ENCODE results near the gene HS2ST1. TPM values are rescaled to one million over a fixed set of nuclear protein-coding genes. Genes with fewer than 3 reads are reported as not detected.

HS2ST1 gene
- polyA plus RNA-seq, 2 of the 4 experiments (the other 2 are of a cell fraction), result 15.7 to 26.7 TPM

- TF ChIP-seq POLR2AphosphoS2 (conservative IDR thresholded peaks at IDR 0.05; ENCODE audit: low read length), result no peak
- TF ChIP-seq HES2 (IDR thresholded peaks at IDR 0.05), result no peak
- no peak for TF ChIP-seq HOXB13 (CRISPR knock-in tag; IDR thresholded peaks at IDR 0.05; ENCODE audit: low read depth)
- TF ChIP-seq KDM1A (IDR thresholded peaks at IDR 0.05; ENCODE audit: low read depth), result no peak
- no peak for TF ChIP-seq MAX (IDR thresholded peaks at IDR 0.05)
- TF ChIP-seq TP53 (CRISPR knock-in tag; IDR thresholded peaks at IDR 0.05), result no peak
- TF ChIP-seq RAD21 (conservative IDR thresholded peaks at IDR 0.05 in 1 of 2, IDR thresholded peaks at IDR 0.05 in 1 of 2), result no peak
- TF ChIP-seq NFE2L2 (conservative IDR thresholded peaks at IDR 0.05; ENCODE audit: low read length), result no peak
- no peak for TF ChIP-seq FOSL2 (IDR thresholded peaks at IDR 0.05)
- TF ChIP-seq FOSL2 (CRISPR knock-in tag; IDR thresholded peaks at IDR 0.05), result no peak
- no peak for TF ChIP-seq EHMT2 (IDR thresholded peaks at IDR 0.05; ENCODE audit: low read depth)
- no peak for TF ChIP-seq ESRRA (IDR thresholded peaks at IDR 0.05; ENCODE audit: borderline replicate concordance, low read length)
- TF ChIP-seq ZFP36 (IDR thresholded peaks at IDR 0.05; ENCODE audit: borderline replicate concordance, partially characterized antibody), result no peak
- ATAC-seq (no peak), FAIRE-seq (no peak), DNase-seq (ENCODE audit: low read depth in 1 of 2, low spot score in 1 of 2) (no peak)
- POLR2A ChIA-PET, result no interaction called here
- no peak overlapping the region for H3K4me3 ChIP-seq
- no peak overlapping the region for H3K27ac ChIP-seq
- CTCF ChIA-PET, result interaction anchor here (1.1 to 2.2 kb wide), 3 partner anchors 9 to 14 kb away, joined by 3 to 5 read pairs (median 3); no protein-coding TSS in a partner anchor
- H3K9me3 ChIP-seq, result no peaks in the 10 kb centered on the region
- no peaks in the 10 kb centered on the region for H3K4me1 ChIP-seq
- no peak overlapping the region for H3K4me2 ChIP-seq
- 100% methylated on average over 1 of the region's 1 CpG for WGBS (ENCODE audit: missing lambda C conversion rate)
Measured at GRCh38 chr1:87122243-87122642, 207.8 kb downstream of the HS2ST1 start.

- Histone ChIP-seq H3K27ac (no peak overlapping the region), H3K9me3 (no peaks in the 10 kb centered on the region), H3K4me3 (no peak overlapping the region), H3K4me1 (no peaks in the 10 kb centered on the region), H3K4me2 (no peak overlapping the region)
- ChIA-PET POLR2A (no interaction called here), CTCF (no interaction called here)
- TF ChIP-seq NPAS2 (CRISPR knock-in tag; IDR thresholded peaks at IDR 0.05; ENCODE audit: borderline replicate concordance) (no peak), HES2 (IDR thresholded peaks at IDR 0.05) (no peak), TFCP2L1 (CRISPR knock-in tag; IDR thresholded peaks at IDR 0.05) (no peak), CHD2 (IDR thresholded peaks at IDR 0.05; ENCODE audit: low read length, partially characterized antibody) (no peak), USF2 (IDR thresholded peaks at IDR 0.05) (no peak), ZC3H11A (IDR thresholded peaks at IDR 0.05) (no peak), KDM1A (IDR thresholded peaks at IDR 0.05; ENCODE audit: low read depth) (no peak), CEBPB (IDR thresholded peaks at IDR 0.05) (no peak), CTCF (IDR thresholded peaks at IDR 0.05) (no peak), POLR2A (IDR thresholded peaks at IDR 0.05; ENCODE audit: low read length) (no peak), E2F6 (IDR thresholded peaks at IDR 0.05; ENCODE audit: borderline replicate concordance, low read depth) (no peak), REST (IDR thresholded peaks at IDR 0.05) (no peak), ZSCAN20 (CRISPR knock-in tag; IDR thresholded peaks at IDR 0.05) (no peak), RFX5 (IDR thresholded peaks at IDR 0.05) (no peak), ZNF302 (CRISPR knock-in tag; IDR thresholded peaks at IDR 0.05) (no peak), PBX3 (IDR thresholded peaks at IDR 0.05) (no peak)
- FAIRE-seq, result no peak
- DNase-seq (ENCODE audit: low read depth in 1 of 2, low spot score in 1 of 2), result no peak
- ATAC-seq, result no peak
- 48% methylated on average over 6 of the region's 6 CpGs for WGBS (ENCODE audit: missing lambda C conversion rate)
Measured at GRCh38 chr1:87123610-87124009, 209.2 kb downstream of the HS2ST1 start.
